Nephron progenitor cell (in vitro differentiated cells): ENCODE results near the gene SLC52A3.
A peak's percentile ranks its signal among the peaks of the same experiment; 100 is the strongest.
"Not testable (repeated sequence)": the region's sequence is repeated elsewhere in the genome, so short reads cannot be mapped to it uniquely, and the experiment has no call there.

ENCODE experiments used
- DNase-seq: peaks from one replicate; pipeline ENCODE4 v3.0.0; 2021
- H3K27ac Mint-ChIP-seq: 2 replicates; pipeline ENCODE4 v1.8.0; 2021; ENCODE audit warnings: mild to moderate bottlenecking, moderate library complexity, mixed read lengths
- H3K27me3 Mint-ChIP-seq: 2 replicates; pipeline ENCODE4 v1.8.0; 2021; ENCODE audit warnings: mild to moderate bottlenecking, low read depth, mixed read lengths; ENCODE audit not compliant: poor library complexity
- H3K36me3 Mint-ChIP-seq: 2 replicates; pipeline ENCODE4 v1.8.0; 2021; ENCODE audit warnings: low read depth, mixed read lengths
- H3K4me1 Mint-ChIP-seq: 2 replicates; pipeline ENCODE4 v1.8.0; 2021; ENCODE audit warnings: mixed read lengths
- H3K4me3 Mint-ChIP-seq: 2 replicates; pipeline ENCODE4 v1.8.0; 2021; ENCODE audit warnings: mild to moderate bottlenecking, moderate library complexity, mixed read lengths
- H3K9me3 Mint-ChIP-seq: 2 replicates; pipeline ENCODE4 v1.8.0; 2021; ENCODE audit warnings: mild to moderate bottlenecking, moderate library complexity, mixed read lengths
- TF ChIP-seq, protein P1 (sequence below): fragments of 200-600 bp; sonication (generic); IDR thresholded peaks from 2 replicates; pipeline ENCODE4 v1.5.0; 2021; ENCODE audit warnings: antibody characterized with exemption

Gene SLC52A3

DNA sequence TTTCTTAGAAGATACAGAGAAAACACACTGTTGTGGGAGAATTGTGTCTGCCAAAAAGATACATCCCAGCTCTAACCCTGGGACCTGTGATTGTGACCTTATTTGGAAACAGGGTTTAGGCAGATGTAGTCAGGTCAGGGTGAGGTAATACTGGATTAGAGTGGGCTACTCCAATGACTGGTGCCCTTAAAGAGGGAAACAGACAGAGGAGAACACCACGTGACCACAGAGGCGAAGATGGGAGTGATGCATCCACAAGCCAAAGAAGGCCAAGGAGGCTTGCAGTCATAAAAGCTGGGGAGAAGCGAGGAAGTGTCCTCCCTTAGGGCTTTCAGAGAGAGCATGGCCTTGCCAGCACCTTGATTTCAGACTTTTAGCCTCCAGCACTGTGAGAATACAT lies 35.6 kb downstream of the SLC52A3 start:
- Mint-ChIP-seq H3K27ac (no peak overlapping the region), H3K36me3 (no peaks in the 10 kb centered on the region), H3K4me1 (peaks cover 37% of the 10 kb centered on the region), H3K27me3 (peaks cover 25% of the 10 kb centered on the region), H3K9me3 (no peaks in the 10 kb centered on the region), H3K4me3 (no peak overlapping the region)
- TF ChIP-seq, protein P1, sequence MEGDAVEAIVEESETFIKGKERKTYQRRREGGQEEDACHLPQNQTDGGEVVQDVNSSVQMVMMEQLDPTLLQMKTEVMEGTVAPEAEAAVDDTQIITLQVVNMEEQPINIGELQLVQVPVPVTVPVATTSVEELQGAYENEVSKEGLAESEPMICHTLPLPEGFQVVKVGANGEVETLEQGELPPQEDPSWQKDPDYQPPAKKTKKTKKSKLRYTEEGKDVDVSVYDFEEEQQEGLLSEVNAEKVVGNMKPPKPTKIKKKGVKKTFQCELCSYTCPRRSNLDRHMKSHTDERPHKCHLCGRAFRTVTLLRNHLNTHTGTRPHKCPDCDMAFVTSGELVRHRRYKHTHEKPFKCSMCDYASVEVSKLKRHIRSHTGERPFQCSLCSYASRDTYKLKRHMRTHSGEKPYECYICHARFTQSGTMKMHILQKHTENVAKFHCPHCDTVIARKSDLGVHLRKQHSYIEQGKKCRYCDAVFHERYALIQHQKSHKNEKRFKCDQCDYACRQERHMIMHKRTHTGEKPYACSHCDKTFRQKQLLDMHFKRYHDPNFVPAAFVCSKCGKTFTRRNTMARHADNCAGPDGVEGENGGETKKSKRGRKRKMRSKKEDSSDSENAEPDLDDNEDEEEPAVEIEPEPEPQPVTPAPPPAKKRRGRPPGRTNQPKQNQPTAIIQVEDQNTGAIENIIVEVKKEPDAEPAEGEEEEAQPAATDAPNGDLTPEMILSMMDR, result no peak
- DNase-seq, result no peak

GRCh38 chr20:731891-732560 lies 36.3 kb downstream of the SLC52A3 start:
- Mint-ChIP-seq H3K4me1 (peaks cover 37% of the 10 kb centered on the region), H3K27me3 (peaks cover 30% of the 10 kb centered on the region), H3K9me3 (no peaks in the 10 kb centered on the region), H3K4me3 (no peak overlapping the region), H3K36me3 (no peaks in the 10 kb centered on the region), H3K27ac (no peak overlapping the region)
- TF ChIP-seq, protein P1, result no peak
- no peak for DNase-seq

- Mint-ChIP-seq H3K4me1 (peaks cover 37% of the 10 kb centered on the region), H3K27me3 (peaks cover 44% of the 10 kb centered on the region), H3K4me3 (no peak overlapping the region), H3K27ac (no peak overlapping the region), H3K9me3 (no peaks in the 10 kb centered on the region), H3K36me3 (no peaks in the 10 kb centered on the region)
- TF ChIP-seq, protein P1, result no peak
- no peak for DNase-seq
Measured at GRCh38 chr20:730005-730404, 38.3 kb downstream of the SLC52A3 start.

DNA sequence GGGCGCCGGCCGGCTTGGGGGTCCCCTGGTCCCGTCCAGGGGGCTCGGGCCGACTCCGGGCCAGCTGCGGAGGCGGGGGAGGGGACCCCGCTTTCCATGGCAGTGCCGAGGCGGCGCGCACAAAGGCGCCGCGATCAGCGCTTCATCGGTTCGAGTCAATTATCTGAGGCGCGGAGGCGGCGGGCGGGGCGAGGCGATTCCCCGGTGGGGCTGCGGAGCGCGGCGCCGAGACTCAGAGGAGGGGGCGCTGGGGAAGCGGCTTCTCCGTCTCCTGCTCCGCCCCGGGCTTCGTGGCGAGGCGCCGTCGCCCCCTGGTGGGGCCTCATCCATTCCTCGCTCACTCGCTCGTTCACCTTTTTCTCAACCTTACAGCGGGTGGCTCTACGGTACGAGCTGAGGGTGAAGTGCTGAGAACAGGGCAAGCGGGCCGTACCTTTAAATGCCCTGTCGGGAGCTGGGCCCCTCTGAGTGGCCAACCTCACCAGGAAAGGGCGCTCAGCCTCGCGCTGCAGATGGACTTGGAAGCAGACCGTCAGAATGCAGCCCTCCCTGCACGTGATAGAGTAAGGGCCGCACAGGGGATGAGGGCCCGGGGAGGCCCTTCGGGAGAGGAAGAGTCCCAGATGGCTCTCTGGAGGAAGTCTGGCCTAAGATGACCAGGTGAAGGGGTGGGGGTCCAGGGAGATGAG lies 39.9 kb downstream of the SLC52A3 start:
- peak; percentile 93 for DNase-seq
- Mint-ChIP-seq H3K36me3 (no peaks in the 10 kb centered on the region), H3K4me3 (peak overlapping the region; percentile 57), H3K27me3 (peaks cover 55% of the 10 kb centered on the region), H3K4me1 (peaks cover 25% of the 10 kb centered on the region), H3K9me3 (no peaks in the 10 kb centered on the region), H3K27ac (no peak overlapping the region)
- TF ChIP-seq, protein P1, result peak; percentile 81

DNA sequence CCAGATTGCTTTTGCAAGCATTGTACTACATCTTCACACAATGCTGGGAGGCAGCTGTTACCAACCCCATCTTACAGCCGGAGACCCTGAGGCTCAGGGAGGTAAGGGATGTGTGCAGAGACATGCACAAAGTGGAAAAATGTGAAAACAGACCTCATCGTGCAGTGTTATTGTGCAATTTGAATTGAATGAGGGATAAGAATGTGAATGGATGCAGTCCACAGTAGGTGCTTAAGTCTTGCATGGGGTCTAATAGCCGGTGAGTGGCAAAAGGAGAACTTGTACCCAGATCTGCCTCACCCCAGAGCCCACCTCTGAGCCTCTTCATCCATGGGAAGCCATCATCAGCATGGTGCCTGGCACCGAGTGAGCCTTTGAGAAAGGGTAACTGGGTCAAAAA lies 42.1 kb downstream of the SLC52A3 start:
- H3K27me3 Mint-ChIP-seq, result peaks cover 62% of the 10 kb centered on the region
- H3K4me3 Mint-ChIP-seq, result no peak overlapping the region
- no peaks in the 10 kb centered on the region for H3K9me3 Mint-ChIP-seq
- H3K36me3 Mint-ChIP-seq, result no peaks in the 10 kb centered on the region
- TF ChIP-seq, protein P1, result no peak
- peaks cover 5% of the 10 kb centered on the region for H3K4me1 Mint-ChIP-seq
- DNase-seq, result no peak
- no peak overlapping the region for H3K27ac Mint-ChIP-seq

DNA sequence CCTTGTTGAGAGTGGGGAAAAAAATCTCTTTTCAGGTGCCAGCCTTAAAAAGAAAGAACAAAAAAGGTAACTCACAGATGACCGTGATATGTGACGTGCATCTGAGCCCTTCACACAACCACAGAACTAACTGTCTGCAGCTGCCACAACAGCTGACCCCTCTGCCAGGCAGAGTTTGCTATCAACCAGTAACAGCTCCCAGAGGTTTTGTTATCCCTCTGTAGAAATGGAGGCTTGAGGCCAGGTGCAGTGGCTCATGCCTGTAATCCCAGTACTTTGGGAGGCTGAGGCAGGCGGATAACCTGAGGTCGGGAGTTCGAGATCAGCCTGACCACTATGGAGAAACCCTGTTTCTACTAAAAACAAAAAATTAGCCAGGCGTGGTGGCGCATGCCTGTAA lies 42.8 kb downstream of the SLC52A3 start:
- Mint-ChIP-seq H3K9me3 (no peaks in the 10 kb centered on the region), H3K27me3 (peaks cover 67% of the 10 kb centered on the region), H3K36me3 (no peaks in the 10 kb centered on the region), H3K4me3 (no peak overlapping the region), H3K4me1 (peaks cover 5% of the 10 kb centered on the region), H3K27ac (no peak overlapping the region)
- TF ChIP-seq, protein P1, result no peak
- DNase-seq, result no peak

GRCh38 chr20:724797-725196 lies 43.5 kb downstream of the SLC52A3 start:
- Mint-ChIP-seq H3K27me3 (peaks cover 74% of the 10 kb centered on the region), H3K4me1 (peaks cover 11% of the 10 kb centered on the region)
- not testable (repeated sequence) for DNase-seq, H3K27ac Mint-ChIP-seq, H3K9me3 Mint-ChIP-seq, H3K36me3 Mint-ChIP-seq, H3K4me3 Mint-ChIP-seq
